K562 (cell line): ENCODE results near the gene APOC1. TPM values are rescaled to one million over a fixed set of nuclear protein-coding genes. Genes with fewer than 3 reads are reported as not detected.

Source experiments
- ATAC-seq: fragments of 200-7000 bp; cut with Tn5 transposase; 3 replicates; pipeline ENCODE4 v1.9.1; 2020; ENCODE audit warnings: moderate library complexity
- BruUV-seq: library from RNA; stranded (reverse); fragments of 400-500 nt; replicated peaks from 2 replicates; lab custom pipeline; 2021; lab: Mats Ljungman, UMichigan
- CTCF ChIA-PET: fragments of 300-600 bp; formaldehyde crosslinking; extraction: SDS; loops from one replicate; lab custom pipeline; 2021; ENCODE audit warnings: low intra/inter-chr PET ratio; lab: Yijun Ruan, JAX
- POLR2A ChIA-PET: fragments of 300-600, 350-650 bp; sonication (Branson Sonifier 250); formaldehyde crosslinking; extraction: SDS; loops from one replicate; lab custom pipeline; 2021; ENCODE audit warnings: antibody characterized with exemption, inconsistent platforms; lab: Yijun Ruan, JAX
- DNase-seq, 4 experiments: peaks; one replicate each; pipeline versions ENCODE4 v3.0.0 to v3.0.0-alpha.2; 2011 to 2018; ENCODE audit warnings: low spot score in 3 of 4, mixed read lengths in 3 of 4; ENCODE audit errors: extremely low read depth in 1 of 4
- FAIRE-seq: peaks from 2 replicates; lab custom pipeline; 2011; peaks lifted over from hg19 to GRCh38; lab: Jason Lieb, UNC
- H2AFZ ChIP-seq: 2 replicates; pipeline ENCODE4 v1.6.0; 2011; ENCODE audit warnings: low read depth, low read length, control low read depth, inconsistent platforms
- H3K27ac ChIP-seq: fragments of 200-600 bp; 3 replicates; pipeline ENCODE4 v1.8.0; 2011; ENCODE audit warnings: low read depth, mild to moderate bottlenecking, control low read depth, inconsistent platforms, low read length, moderate library complexity, mixed read lengths; ENCODE audit errors: extremely low read depth
- H3K27me3 ChIP-seq, 2 experiments: fragments of 300-600 bp in 1 of 2; 2 replicates in 1 of 2; 3 replicates in 1 of 2; pipeline versions ENCODE4 v1.6.0 to v1.8.0; 2011; ENCODE audit warnings: inconsistent platforms in 2 of 2, low read length in 2 of 2, mild to moderate bottlenecking in 1 of 2, mixed read lengths in 1 of 2, moderate library complexity in 1 of 2; ENCODE audit not compliant: control insufficient read depth in 2 of 2, insufficient read depth in 2 of 2
- H3K36me3 ChIP-seq: fragments of 300-600 bp; 3 replicates; pipeline ENCODE4 v1.8.0; 2011; ENCODE audit warnings: mild to moderate bottlenecking, low read length, inconsistent platforms; ENCODE audit not compliant: control insufficient read depth, insufficient read depth
- H3K4me1 ChIP-seq, 2 experiments: fragments of 200-600 bp in 1 of 2; replicated peaks in 1 of 2; 2 replicates in 1 of 2; 3 replicates in 1 of 2; pipeline versions ENCODE4 v1.5.1 to v1.8.0; 2011; ENCODE audit warnings: inconsistent platforms in 2 of 2, low read length in 2 of 2, mild to moderate bottlenecking in 1 of 2, mixed read lengths in 1 of 2, moderate library complexity in 1 of 2; ENCODE audit not compliant: control insufficient read depth in 2 of 2, insufficient read depth in 2 of 2
- H3K4me2 ChIP-seq: 2 replicates; pipeline ENCODE4 v1.6.1; 2011; ENCODE audit warnings: low read length, control low read depth, inconsistent platforms, mixed read lengths; ENCODE audit not compliant: insufficient read depth
- H3K4me3 ChIP-seq: fragments of 200-600 bp; sonication (generic), shearing (Covaris generic); 2 replicates; pipeline ENCODE4 v1.5.1; 2016; ENCODE audit warnings: control low read depth, inconsistent platforms
- H3K79me2 ChIP-seq: fragments of 200-600 bp; 3 replicates; pipeline ENCODE4 v1.8.0; 2011; ENCODE audit warnings: low read length, inconsistent platforms; ENCODE audit not compliant: control insufficient read depth, insufficient read depth
- H3K9ac ChIP-seq, 2 experiments: 2 replicates each; pipeline versions ENCODE4 v1.6.0 to v1.6.1; 2011; ENCODE audit warnings: low read depth in 2 of 2, low read length in 2 of 2, control low read depth in 1 of 2, inconsistent platforms in 1 of 2, mild to moderate bottlenecking in 1 of 2, mixed read lengths in 1 of 2; ENCODE audit not compliant: insufficient read depth in 1 of 2
- H3K9me1 ChIP-seq: one replicate; pipeline ENCODE4 v1.6.0; 2011; ENCODE audit warnings: inconsistent platforms, mild to moderate bottlenecking, low read length, moderate library complexity; ENCODE audit not compliant: control insufficient read depth, insufficient read depth
- H3K9me3 ChIP-seq: replicated peaks from 2 replicates; pipeline ENCODE4 v1.5.1; 2011; ENCODE audit warnings: low read depth, low read length, inconsistent platforms; ENCODE audit not compliant: control insufficient read depth, insufficient read depth
- H4K20me1 ChIP-seq: replicated peaks from 2 replicates; pipeline ENCODE4 v1.6.1; 2011; ENCODE audit warnings: low read length, inconsistent platforms, mixed read lengths; ENCODE audit not compliant: control insufficient read depth, insufficient read depth
- ATF4 ChIP-seq: fragments of 450-650 bp; formaldehyde crosslinking; IDR thresholded peaks from 2 replicates; pipeline ENCODE4 v1.4.0; 2022; ENCODE audit warnings: mild to moderate bottlenecking, moderate library complexity
- ZNF518B ChIP-seq: fragments of 250-450 bp; sonication (Bioruptor Pico); IDR thresholded peaks from 2 replicates; pipeline ENCODE4 v1.5.0; 2021; ENCODE audit warnings: mild to moderate bottlenecking, moderate library complexity
- WGBS: fragments of 100-300 bp; shearing (Covaris generic); methylation state at CpG from one replicate; pipeline ENCODE4 v1.1.6; 2016; ENCODE audit warnings: low coverage, mixed read lengths; ENCODE audit not compliant: insufficient coverage; ENCODE audit errors: missing lambda C conversion rate; 5-methylcytosine and 5-hydroxymethylcytosine counted together
- in situ Hi-C: fragments of 300-500 bp; cut with MboI; formaldehyde crosslinking; loops from 4 replicates; pipeline ENCODE4 v1.15.0; 2018; ENCODE audit warnings: inconsistent platforms, mixed read lengths
- intact Hi-C: fragments of 100-400 bp; cut with micrococcal nuclease; formaldehyde crosslinking; loops from 2 replicates; pipeline ENCODE4 v1.14.2; 2022
- polyA plus RNA-seq, 8 experiments: library from polyadenylated mRNA; depleted of rRNA in 4 of 8; stranded (reverse) in 5 of 8; unstranded in 3 of 8; fragments of >200 nt; fragmentation: Nextera tagmentation in 2 of 8; fragmentation: Illumina TruSeq in 1 of 8; extraction: Ambion mirVana in 2 of 8; extraction: Trizol in 1 of 8; gene quantifications; 2 replicates each; pipeline versions ENCODE4 v1.2.1 to v1.2.3, GENCODE V29; 2011 to 2014; ENCODE audit warnings: inconsistent platforms in 1 of 8, missing spikeins in 1 of 8
- total RNA-seq, 7 experiments: library from RNA; depleted of rRNA in 6 of 7; stranded (reverse); fragments of >200 nt in 6 of 7; fragmentation: Illumina TruSeq in 2 of 7; extraction: Trizol in 2 of 7; gene quantifications; 2 replicates each; pipeline versions ENCODE4 v1.2.1 to v1.2.3, GENCODE V29; 2011 to 2021; ENCODE audit warnings: low replicate concordance in 1 of 7

Gene APOC1
- total and polyA plus RNA-seq, 9 of the 15 experiments (the other 6 are each of a cell fraction or from before 2014, with no cell fraction given): 115 to 408 (median 220) TPM

- H3K9me3 ChIP-seq: no peaks in the 10 kb centered on the region
- POLR2A ChIA-PET: interaction anchor here (0.6 to 1.4 kb wide), 4 partner anchors 11 to 769 kb away, joined by 3 to 9 read pairs (median 4); partner anchors contain the start of gene TOMM40
- TF ChIP-seq ATF4 (CRISPR knock-in tag) (no peak), ZNF518B (no peak)
- TF ChIP-seq, all 486 proteins: peak for 0
- Histone ChIP-seq H3K4me2 (no peak overlapping the region), H3K9me1 (no peaks in the 10 kb centered on the region), H3K4me1 (peaks cover 0 to 21% of the 10 kb centered on the region in 2 experiments; a peak in 2 of 5 replicates), H2AFZ (no peak overlapping the region), H3K27me3 (no peaks in the 10 kb centered on the region), H3K36me3 (peaks cover 68% of the 10 kb centered on the region), H3K27ac (no peak overlapping the region), H3K9ac (0 out of 4 replicates have a peak overlapping the region, but pooled peaks of 1 of the 2 experiments have one; percentile 62), H3K4me3 (no peak overlapping the region), H3K79me2 (no peaks in the 10 kb centered on the region), H4K20me1 (no peaks in the 10 kb centered on the region)
- WGBS: 51% methylated on average over 4 of the region's 5 CpGs
- TSS peak; percentile 25 for BruUV-seq
- peak; percentile 42 for FAIRE-seq
- ATAC-seq: no peak; the same call in 2 of the 3 replicates
- intact Hi-C loops (no loop called here), in situ Hi-C loops (no loop called here)
- DNase-seq: no peak
- CTCF ChIA-PET: no interaction called here
These were observed 37.4 kb upstream of the APOC1 start for GRCh38 chr19:44876930-44877535.
